SK-N-SH treated with all-trans-retinoic acid at 6 μM for 48 hours (cell line): ENCODE measurements around the gene ABCC10.
"Not testable (repeated sequence)": the region's sequence is repeated elsewhere in the genome, so short reads cannot be mapped to it uniquely, and the experiment has no call there.

ENCODE experiments used
- ATAC-seq: fragments of 200-7000 bp; cut with Tn5 transposase; 3 replicates; pipeline ENCODE4 v1.9.1; 2020; ENCODE audit warnings: mild to moderate bottlenecking, moderate library complexity
- ARNTL ChIP-seq: fragments of 450-650 bp; formaldehyde crosslinking; IDR thresholded peaks from 2 replicates; pipeline ENCODE4 v1.5.0; 2020; ENCODE audit warnings: low read depth, mild to moderate bottlenecking, moderate library complexity, borderline replicate concordance
- BACH2 ChIP-seq: fragments of 250-450 bp; sonication (Bioruptor Pico); IDR thresholded peaks from 2 replicates; pipeline ENCODE4 v1.9.0; 2021; ENCODE audit warnings: mild to moderate bottlenecking, borderline replicate concordance
- CREB5 ChIP-seq: fragments of 250-450 bp; sonication (Bioruptor Pico); IDR thresholded peaks from 2 replicates; pipeline ENCODE4 v1.5.1; 2020; ENCODE audit warnings: low read depth, mild to moderate bottlenecking, moderate library complexity
- CSDC2 ChIP-seq: fragments of 250-450 bp; sonication (Bioruptor Pico); IDR thresholded peaks from 2 replicates; pipeline ENCODE4 v1.5.0; 2020; ENCODE audit warnings: mild to moderate bottlenecking, moderate library complexity
- CSRNP3 ChIP-seq: fragments of 250-450 bp; sonication (Bioruptor Pico); IDR thresholded peaks from 2 replicates; pipeline ENCODE4 v1.5.1; 2021; ENCODE audit warnings: mild to moderate bottlenecking, moderate library complexity
- ESRRG ChIP-seq: fragments of 250-450 bp; sonication (Bioruptor Pico); IDR thresholded peaks from 2 replicates; pipeline ENCODE4 v1.6.1; 2021; ENCODE audit warnings: mild to moderate bottlenecking
- GLIS3 ChIP-seq: fragments of 250-450 bp; sonication (Bioruptor Pico); IDR thresholded peaks from 2 replicates; pipeline ENCODE4 v1.5.0; 2020; ENCODE audit warnings: mild to moderate bottlenecking, moderate library complexity
- ISL1 ChIP-seq: fragments of 250-450 bp; sonication (Bioruptor Pico); IDR thresholded peaks from 2 replicates; pipeline ENCODE4 v2.1.2; 2022; ENCODE audit warnings: mild to moderate bottlenecking, moderate library complexity
- OSR1 ChIP-seq: fragments of 250-450 bp; sonication (Bioruptor Pico); IDR thresholded peaks from 2 replicates; pipeline ENCODE4 v1.8.0; 2022; ENCODE audit warnings: moderate library complexity, mild to moderate bottlenecking, inconsistent platforms
- PATZ1 ChIP-seq: fragments of 250-450 bp; sonication (Bioruptor Pico); IDR thresholded peaks from 2 replicates; pipeline ENCODE4 v1.8.0; 2020; ENCODE audit warnings: mild to moderate bottlenecking, moderate library complexity, borderline replicate concordance
- POU6F1 ChIP-seq: fragments of 250-450 bp; sonication (Bioruptor Pico); IDR thresholded peaks from 2 replicates; pipeline ENCODE4 v1.8.0; 2021; ENCODE audit warnings: low read depth, mild to moderate bottlenecking, moderate library complexity, borderline replicate concordance
- PPARA ChIP-seq: fragments of 250-450 bp; sonication (Bioruptor Pico); IDR thresholded peaks from 2 replicates; pipeline ENCODE4 v1.5.0; 2020; ENCODE audit warnings: mild to moderate bottlenecking, borderline replicate concordance
- RARB ChIP-seq: fragments of 250-450 bp; sonication (Bioruptor Pico); IDR thresholded peaks from 2 replicates; pipeline ENCODE4 v1.8.0; 2021; ENCODE audit warnings: mild to moderate bottlenecking, moderate library complexity
- SNAI2 ChIP-seq: fragments of 250-450 bp; sonication (Bioruptor Pico); IDR thresholded peaks from 2 replicates; pipeline ENCODE4 v1.5.0; 2020; ENCODE audit warnings: mild to moderate bottlenecking, moderate library complexity
- TOX ChIP-seq: fragments of 250-450 bp; sonication (Bioruptor Pico); IDR thresholded peaks from 2 replicates; pipeline ENCODE4 v1.8.0; 2021; ENCODE audit warnings: mild to moderate bottlenecking, moderate library complexity, borderline replicate concordance
- ZC3H10 ChIP-seq: fragments of 250-450 bp; sonication (Bioruptor Pico); IDR thresholded peaks from 2 replicates; pipeline ENCODE4 v1.5.1; 2021; ENCODE audit warnings: mild to moderate bottlenecking, moderate library complexity
- ZFP3 ChIP-seq: fragments of 250-450 bp; sonication (Bioruptor Pico); IDR thresholded peaks from 2 replicates; pipeline ENCODE4 v1.5.0; 2020; ENCODE audit warnings: mild to moderate bottlenecking, moderate library complexity
- ZNF565 ChIP-seq: fragments of 450-650 bp; formaldehyde crosslinking; conservative IDR thresholded peaks from 2 replicates; pipeline ENCODE4 v1.5.0; 2020; ENCODE audit warnings: low read depth, mild to moderate bottlenecking, moderate library complexity
- ZNF70 ChIP-seq: fragments of 450-650 bp; formaldehyde crosslinking; IDR thresholded peaks from 2 replicates; pipeline ENCODE4 v1.5.0; 2020; ENCODE audit warnings: mild to moderate bottlenecking, moderate library complexity
- ZNF8 ChIP-seq: fragments of 450-650 bp; formaldehyde crosslinking; IDR thresholded peaks from 2 replicates; pipeline ENCODE4 v1.5.0; 2020; ENCODE audit warnings: mild to moderate bottlenecking, moderate library complexity

The ABCC10 gene

GRCh38 chr6:43454696-43455530 is 27.6 kb downstream of the ABCC10 start:
- peak; percentile 95 for ATAC-seq

GRCh38 chr6:43455531-43456428 is 28.4 kb downstream of the ABCC10 start, which contains the start of gene DLK2:
Gene DLK2, minus strand, starts transcription at chr6:43455548. Its CDS starts 723 bp downstream, at chr6:43454825.
- TF ChIP-seq ESRRG (no peak), ZNF70 (CRISPR knock-in tag) (no peak), BACH2 (CRISPR knock-in tag) (no peak), ZNF565 (CRISPR knock-in tag) (no peak), GLIS3 (CRISPR knock-in tag) (no peak), CREB5 (CRISPR knock-in tag) (no peak), CSDC2 (CRISPR knock-in tag) (no peak), ARNTL (CRISPR knock-in tag) (no peak), TOX (CRISPR knock-in tag) (no peak), ZNF8 (CRISPR knock-in tag) (no peak), PATZ1 (no peak), POU6F1 (no peak), PPARA (CRISPR knock-in tag) (no peak), SNAI2 (CRISPR knock-in tag) (no peak), OSR1 (CRISPR knock-in tag) (no peak), CSRNP3 (CRISPR knock-in tag) (no peak), ISL1 (CRISPR knock-in tag) (no peak), ZC3H10 (CRISPR knock-in tag) (no peak), RARB (CRISPR knock-in tag) (no peak)
- ATAC-seq = no peak; the same call in 1 of the 3 replicates

More at GRCh38 chr6:43454696-43455530, 27.6 kb downstream of the ABCC10 start:
- TF ChIP-seq ZNF565 (CRISPR knock-in tag) (no peak), RARB (CRISPR knock-in tag) (no peak)

- no peak for ATAC-seq
- TF ChIP-seq ZC3H10 (CRISPR knock-in tag) = no peak
- no peak for TF ChIP-seq OSR1 (CRISPR knock-in tag)
- no peak for TF ChIP-seq ZNF8 (CRISPR knock-in tag)
- no peak for TF ChIP-seq SNAI2 (CRISPR knock-in tag)
- no peak for TF ChIP-seq PATZ1
- no peak for TF ChIP-seq GLIS3 (CRISPR knock-in tag)
- no peak for TF ChIP-seq ZFP3
- no peak for TF ChIP-seq PPARA (CRISPR knock-in tag)
- TF ChIP-seq BACH2 (CRISPR knock-in tag) = no peak
- TF ChIP-seq ARNTL (CRISPR knock-in tag) = no peak
These were observed 30.3 kb downstream of the ABCC10 start for GRCh38 chr6:43457643-43458042.

GRCh38 chr6:43458154-43458553 is 30.8 kb downstream of the ABCC10 start:
- ATAC-seq = not testable (repeated sequence)
